GM18520 (cell line): Measurements from ENCODE around the gene OR2M3.
"Not testable (repeated sequence)": the region's sequence is repeated elsewhere in the genome, so short reads cannot be mapped to it uniquely, and the experiment has no call there.

Source experiments
- ATAC-seq: cut with Tn5 transposase; IDR thresholded peaks from one replicate; pipeline ENCODE4 v1.9.1; 2021; ENCODE audit not compliant: unreplicated experiment

Gene OR2M3, protein sequence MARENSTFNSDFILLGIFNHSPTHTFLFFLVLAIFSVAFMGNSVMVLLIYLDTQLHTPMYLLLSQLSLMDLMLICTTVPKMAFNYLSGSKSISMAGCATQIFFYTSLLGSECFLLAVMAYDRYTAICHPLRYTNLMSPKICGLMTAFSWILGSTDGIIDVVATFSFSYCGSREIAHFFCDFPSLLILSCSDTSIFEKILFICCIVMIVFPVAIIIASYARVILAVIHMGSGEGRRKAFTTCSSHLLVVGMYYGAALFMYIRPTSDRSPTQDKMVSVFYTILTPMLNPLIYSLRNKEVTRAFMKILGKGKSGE

DNA sequence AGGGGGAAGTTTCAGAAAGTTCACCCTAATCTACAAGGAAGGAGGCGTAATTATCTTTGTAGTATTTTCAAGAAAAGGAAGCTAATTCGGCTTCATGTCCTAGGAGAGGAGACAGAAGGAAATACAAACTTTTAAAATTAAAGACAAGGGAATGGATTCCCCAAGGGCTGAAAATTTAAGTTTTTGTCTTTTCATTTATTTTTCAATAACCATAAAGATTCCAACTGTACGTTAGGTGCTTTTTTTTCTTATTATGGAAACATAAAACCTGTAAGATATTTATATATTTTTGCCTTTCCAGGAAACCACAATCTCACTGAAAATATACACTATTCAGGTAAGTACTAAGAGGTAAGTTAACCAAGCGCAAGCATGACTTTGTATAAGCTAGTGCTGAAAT, at the start of gene OR2M3:
TSS of gene OR2M3 (plus strand) at position 301 of the 400 bp plus-strand sequence. CDS start 5,803 bp downstream, outside the sequence.
- ATAC-seq, result no peak

DNA sequence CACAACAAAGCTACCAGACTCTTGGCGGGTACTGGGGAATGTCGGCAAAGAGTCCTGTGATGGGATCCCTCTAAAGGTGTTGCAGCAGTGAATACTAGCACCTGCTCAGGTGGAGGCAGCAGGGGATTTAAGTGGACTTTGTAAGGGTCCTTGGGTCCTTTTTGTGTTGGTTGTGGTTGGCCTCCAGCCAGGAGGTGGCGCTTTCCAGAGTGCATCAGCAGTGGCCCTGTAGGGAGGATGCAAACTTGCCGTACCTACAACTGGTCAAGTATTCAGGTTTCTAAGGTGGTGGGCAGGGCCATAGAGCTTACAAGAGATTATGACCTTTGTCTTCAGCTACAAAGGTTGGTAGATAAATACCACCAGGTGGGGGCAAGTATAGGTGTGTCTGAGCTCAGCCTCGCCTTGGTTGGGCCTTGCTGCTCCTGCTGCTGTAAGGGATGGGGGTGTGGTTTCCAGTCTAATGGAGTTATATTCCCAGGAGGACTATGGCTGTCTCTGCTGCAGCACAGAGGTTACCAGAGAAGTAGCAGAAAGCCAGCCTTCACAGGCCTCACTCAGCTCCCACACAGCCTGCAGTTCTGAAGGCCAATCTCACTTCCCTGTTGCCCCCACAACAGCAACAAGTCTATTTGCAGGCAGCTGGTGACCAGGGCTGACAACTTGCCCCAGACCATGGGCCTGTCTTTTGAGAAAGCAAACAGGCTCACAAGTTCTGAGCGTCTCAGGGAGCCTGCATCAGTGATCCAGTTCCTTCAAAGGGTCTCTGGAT, 44.8 kb upstream of the OR2M3 start:
- no peak for ATAC-seq

DNA sequence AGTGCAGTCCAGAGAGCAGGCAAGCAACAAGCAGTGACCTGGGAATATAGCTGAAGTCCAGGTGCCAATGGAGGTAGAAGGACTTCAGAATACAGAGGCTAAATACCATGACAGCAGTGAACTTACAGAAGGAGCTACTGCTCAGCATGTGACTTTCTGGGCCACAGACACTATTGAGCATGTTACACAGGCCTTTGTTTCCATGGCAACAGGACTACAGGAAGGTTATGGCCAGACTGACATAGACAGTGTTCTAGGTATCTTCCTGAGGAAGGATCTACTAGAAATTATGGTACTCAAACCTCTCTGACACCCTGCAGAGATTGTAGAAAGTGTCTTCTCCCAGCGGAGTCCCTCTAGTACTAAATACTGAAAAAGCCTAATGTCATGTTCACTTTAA, 41.1 kb upstream of the OR2M3 start:
- no peak for ATAC-seq

DNA sequence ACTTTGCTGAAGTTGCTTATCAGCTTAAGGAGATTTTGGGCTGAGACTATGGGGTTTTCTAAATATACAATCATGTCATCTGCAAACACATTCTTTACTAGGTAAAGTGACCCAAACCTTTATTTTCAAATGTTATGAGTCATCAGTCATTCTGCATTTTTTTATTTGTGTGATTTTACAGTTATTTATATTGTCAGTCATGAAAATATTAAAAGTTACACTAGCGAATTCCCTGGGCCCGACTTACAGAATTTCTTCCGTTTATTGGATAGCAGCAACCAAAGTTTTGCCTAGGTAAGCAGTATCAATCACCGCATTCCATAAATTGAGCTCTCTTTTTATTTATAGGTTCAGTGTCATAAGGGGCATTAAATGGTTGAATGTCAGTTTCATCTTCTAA, 38.3 kb upstream of the OR2M3 start:
- ATAC-seq, result no peak

DNA sequence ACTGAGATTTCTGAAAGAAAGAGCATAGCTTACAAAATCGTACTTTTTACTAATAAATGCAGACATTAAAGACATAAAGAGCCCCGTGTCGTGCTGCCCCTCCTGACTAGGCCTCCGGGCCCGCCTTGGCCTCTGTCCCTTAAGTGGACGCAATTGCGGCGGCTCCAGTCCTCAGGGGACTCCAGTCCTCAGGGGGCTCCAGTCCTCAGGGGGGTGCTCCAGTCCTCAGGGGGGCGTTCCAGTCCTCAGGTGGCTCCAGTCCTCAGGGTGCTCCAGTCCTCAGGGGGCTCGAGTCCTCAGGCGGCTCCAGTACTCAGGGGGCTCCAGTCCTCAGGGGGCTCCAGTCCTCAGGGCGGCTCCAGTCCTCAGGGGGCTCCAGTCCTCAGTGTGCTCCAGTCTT, 33.0 kb upstream of the OR2M3 start:
- ATAC-seq, result no peak

DNA sequence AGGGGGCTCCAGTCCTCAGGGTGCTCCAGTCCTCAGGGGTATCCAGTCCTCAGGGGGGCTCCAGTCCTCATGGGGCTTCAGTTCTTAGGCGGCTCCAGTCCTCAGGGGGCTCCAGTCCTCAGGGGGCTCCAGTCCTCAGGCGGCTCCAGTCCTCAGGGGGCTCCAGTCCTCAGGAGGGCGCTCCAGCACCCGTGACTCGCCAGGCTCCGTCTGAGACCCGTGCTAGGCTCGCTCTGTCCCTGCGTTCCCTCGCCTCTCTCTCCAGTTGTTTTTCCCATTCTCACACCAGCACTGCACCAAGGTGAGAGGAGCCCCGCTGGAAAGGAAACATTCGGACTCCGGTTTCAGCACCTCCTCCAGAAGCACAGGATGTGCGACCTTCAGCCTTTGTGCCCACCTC, 31.9 kb upstream of the OR2M3 start:
- ATAC-seq, result no peak

DNA sequence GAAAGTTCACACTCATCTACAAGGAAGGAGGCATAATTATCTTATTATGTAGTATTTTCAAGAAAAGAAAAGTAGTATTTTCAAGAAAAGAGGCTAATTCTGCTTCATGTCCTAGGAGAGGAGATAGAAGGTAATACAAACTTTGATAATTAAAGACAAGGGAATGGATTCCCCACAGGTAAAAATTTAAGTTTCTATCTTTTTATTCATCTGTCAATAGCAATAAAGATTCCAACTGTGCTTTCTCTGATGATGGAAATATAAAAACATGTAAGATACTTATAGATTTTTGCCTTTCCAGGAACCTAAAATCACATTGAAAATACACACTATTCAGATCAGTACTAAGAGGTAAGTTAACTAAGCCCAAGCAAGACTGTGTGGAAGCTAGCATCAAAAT, 22.5 kb upstream of the OR2M3 start, which contains the start of gene OR2M2:
TSS of gene OR2M2 (plus strand) at position 301 of the 400 bp plus-strand sequence. CDS start 5,165 bp downstream, outside the sequence.
- no peak for ATAC-seq

DNA sequence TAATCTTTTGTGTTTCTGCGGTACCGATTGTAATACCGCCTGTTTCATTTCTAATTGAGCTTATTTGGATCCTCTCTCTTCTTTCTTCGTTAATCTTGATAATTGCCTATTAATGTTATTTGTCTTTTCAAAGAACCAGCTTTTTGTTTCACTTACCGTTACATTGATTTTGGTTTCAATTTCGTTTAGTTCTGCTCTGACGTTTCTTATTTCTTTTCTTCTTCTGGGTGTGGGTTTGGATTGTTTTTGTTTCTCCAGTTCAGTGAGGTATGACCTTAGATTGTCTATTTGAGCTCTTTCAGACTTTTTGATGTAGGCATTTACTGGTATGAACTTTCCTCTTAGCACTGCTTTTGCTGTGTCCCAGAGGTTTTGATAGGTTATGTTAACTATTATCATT, 13.1 kb upstream of the OR2M3 start:
- peak; percentile 40 for ATAC-seq

DNA sequence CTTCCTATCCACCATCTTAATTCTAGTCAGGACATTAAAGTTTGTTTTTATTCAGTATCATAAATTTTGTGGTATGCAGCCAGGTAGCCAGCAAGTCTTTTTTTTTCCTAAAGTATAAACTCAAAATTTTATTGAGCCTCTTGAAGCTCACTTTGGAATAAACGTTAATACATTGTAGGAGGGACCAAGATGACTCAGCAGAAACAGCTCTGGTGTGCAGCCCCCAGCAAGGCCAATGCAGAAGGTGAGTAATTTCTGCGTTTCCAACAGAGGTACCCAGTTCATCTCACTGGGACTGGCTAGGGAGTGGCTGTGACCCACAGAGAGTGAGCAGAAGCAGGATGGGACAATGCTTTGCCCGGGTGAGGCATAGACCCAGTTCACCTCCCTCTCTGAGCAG, 9.7 kb upstream of the OR2M3 start:
- no peak for ATAC-seq

DNA sequence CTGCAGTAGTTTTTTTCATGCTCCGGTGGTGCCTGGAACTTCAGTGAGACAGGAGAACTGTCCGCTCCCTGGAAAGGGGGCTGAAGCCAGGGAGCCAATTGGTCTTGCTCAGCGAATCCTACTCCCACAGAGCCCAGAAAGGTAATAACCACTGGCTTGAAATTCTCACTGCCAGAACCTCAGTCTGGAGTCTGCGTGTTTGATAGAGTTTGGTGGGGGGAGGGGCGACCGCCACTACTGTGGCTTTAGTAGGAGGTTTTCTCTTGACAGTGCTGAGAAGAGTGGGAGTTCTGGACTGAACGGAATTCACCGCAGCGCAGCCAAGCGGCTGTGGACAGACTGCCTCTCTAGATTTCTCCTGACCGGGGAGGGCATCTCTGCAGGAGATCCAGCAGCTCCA, 8.0 kb upstream of the OR2M3 start:
- no peak for ATAC-seq

DNA sequence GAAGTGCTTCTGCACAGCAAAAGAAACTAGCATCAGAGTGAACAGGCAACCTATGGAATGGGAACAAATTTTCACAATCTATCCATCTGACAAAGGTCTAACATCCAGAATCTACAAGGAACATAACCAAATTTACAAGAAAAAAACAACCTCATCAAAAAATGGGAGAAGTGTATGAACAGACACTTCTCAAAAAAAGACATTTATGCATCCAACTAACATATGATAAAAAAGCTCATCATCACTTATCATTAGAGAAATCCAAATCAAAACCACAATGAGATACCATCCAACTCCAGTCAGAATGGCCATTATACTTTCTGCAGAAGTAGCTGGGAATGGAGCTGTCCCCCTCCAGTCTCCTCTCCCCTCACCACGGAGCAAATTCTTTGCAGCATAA, 2.9 kb upstream of the OR2M3 start:
- no peak for ATAC-seq

DNA sequence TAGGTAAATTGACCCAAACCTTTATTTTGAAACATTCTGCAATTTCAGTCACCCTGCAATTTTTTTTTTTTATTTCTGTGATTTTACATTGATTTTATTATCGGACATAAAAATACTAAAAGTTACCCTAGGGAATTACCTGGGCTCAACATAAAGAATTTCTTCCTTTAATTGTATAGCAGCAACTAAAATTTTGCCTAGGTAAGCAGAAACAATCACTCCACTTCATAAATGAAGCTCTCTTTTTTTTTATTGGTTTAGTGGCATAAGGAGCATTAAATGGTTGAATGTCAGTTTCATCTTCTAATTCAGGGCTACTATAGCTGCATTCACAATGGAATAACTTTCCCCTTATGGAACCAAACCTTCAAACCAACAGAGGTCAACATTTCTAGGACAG, 18.8 kb downstream of the OR2M3 start:
- no peak for ATAC-seq

DNA sequence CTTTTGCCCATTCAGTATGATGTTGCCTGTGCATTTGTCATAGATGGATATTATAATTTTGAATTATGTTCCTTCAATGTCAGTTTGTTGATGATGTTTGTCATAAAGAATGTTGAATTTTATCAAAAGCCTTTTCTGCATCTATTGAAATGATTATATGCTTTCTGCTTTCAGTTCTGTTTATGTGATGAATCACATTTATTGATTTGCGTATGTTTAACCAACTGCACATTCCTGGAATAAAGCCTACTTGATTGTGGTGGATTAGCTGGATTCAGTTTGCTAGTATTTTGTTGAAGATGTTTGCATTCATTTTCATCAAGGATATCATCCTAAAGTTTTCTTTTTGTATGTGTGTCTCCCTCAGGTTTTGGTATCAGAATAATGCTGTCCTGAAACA, 28.5 kb downstream of the OR2M3 start:
- no peak for ATAC-seq

DNA sequence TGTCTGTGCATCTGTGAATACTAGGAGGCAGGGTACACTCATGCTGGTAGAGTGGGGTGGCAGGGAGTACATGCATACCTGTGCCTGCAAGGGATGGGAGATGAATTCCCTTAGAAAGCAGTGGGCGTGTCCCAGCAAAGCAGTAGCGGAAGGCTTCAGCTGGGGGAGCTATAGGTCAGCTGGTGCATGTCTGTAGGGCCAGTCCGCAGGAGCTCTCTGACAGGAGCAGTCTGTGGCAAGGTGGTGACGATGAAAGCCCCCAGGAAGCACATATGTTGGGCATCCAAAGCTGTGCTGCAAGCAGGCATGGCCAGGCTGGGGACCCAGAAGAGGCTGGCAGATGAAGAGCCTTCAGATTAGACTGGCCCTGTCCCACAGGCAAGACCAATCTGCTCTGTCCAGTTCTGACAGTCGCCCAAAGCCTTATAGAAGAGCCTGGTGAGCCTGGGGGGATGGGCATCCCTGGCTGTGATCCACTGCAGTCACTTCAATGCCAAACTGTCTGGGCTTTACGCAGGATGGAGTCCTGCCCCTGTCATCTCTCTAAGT, 32.4 kb downstream of the OR2M3 start:
- ATAC-seq, result no peak

DNA sequence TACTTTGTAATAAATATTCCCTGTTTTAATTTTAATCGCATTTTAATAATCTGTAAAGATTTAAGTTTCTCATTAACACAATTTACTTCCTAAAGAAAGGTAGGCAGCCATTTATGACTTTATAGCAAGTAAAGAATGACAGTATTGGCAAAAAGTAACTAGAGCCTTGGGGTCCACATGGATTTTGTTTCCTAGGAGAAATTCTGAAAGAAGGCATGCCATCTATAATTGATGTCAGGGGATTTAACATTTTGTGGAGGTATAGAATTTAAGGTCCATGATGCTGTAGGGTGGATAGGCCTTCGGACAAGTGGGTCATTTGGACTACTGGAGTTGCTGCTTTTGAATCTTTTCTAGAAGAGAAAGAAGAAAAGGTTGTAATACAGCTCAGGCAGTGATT, 34.1 kb downstream of the OR2M3 start, which contains the start of gene OR2M4:
TSS of gene OR2M4 (plus strand) at position 301 of the 400 bp plus-strand sequence. CDS start 7,512 bp downstream, outside the sequence.
- no peak for ATAC-seq

DNA sequence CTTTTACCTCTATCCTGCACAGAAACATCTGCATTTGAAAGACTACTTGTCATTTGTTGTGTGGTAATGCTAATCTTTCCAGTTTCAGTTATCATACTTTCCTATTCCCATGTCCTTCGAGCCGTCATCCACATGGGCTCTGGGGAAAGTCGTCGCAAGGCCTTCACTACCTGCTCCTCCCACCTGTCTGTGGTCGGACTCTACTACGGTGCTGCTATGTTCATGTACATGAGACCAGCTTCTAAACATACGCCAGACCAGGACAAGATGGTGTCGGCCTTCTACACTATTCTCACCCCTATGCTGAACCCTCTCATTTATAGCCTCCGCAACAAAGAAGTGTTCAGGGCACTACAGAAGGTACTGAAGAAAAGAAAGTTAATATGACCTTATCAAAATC, 42.4 kb downstream of the OR2M3 start:
- ATAC-seq, result no peak

DNA sequence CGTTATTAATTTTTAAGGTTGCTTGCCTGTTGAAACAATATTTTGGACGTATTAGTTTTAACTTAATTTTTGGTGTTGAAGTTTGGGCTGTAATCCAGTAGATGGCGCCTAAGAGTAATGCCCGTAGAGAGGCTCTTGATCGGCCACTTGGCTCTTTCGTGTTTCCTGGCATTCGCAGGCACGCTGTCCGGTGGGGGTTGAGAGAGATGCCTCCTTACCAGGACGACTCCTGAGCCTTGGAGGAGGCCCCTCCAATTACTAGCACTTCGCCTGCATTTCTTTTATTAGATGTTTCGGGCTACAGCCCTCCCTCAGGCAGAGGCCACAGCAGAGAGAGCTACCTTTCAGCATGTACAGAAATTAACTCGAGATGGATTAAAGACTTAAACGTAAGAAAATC, 46.1 kb downstream of the OR2M3 start:
- no peak for ATAC-seq

DNA sequence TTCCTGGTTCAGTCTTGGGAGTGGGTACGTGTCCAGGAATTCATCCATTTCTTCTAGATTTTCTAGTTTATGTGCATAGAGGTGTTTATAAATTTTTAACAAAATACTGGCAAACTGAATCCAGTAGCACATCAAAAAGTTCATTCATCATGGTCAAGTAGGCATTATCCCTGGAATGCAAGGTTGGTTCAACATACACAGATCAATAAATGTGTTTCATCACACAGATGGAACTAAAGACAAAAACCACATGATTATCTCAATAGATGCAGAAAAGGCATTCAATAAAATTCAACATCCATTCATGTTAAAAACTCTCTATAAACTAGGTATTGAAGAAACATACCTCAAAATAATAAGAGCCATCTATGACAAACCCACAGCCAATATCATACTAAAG, 62.2 kb downstream of the OR2M3 start:
- ATAC-seq, result not testable (repeated sequence)
